Lower lobe of right lung (tissue), 2 donors: ENCODE measurements around the gene MYO1E. TPM values are rescaled to one million over a fixed set of nuclear protein-coding genes. Genes with fewer than 3 reads are reported as not detected.

ENCODE experiments used
- ATAC-seq, 2 donors: fragments of 200-7000 bp; cut with Tn5 transposase; one replicate each; pipeline ENCODE4 v1.9.1; 2020 to 2022; ENCODE audit warnings: mild to moderate bottlenecking in 2 of 2, moderate library complexity in 2 of 2
- DNase-seq: peaks from one replicate; pipeline ENCODE4 v3.0.0-alpha.2; 2020
- H3K27ac ChIP-seq: fragments of 200-600 bp; one replicate; pipeline ENCODE4 v1.8.0; 2022
- H3K27me3 ChIP-seq: fragments of 200-600 bp; one replicate; pipeline ENCODE4 v1.8.0; 2022; ENCODE audit warnings: low read depth
- H3K36me3 ChIP-seq: fragments of 200-600 bp; one replicate; pipeline ENCODE4 v1.8.0; 2022; ENCODE audit warnings: mild to moderate bottlenecking
- H3K4me1 ChIP-seq: fragments of 200-600 bp; one replicate; pipeline ENCODE4 v1.8.0; 2022
- H3K4me3 ChIP-seq: fragments of 200-600 bp; one replicate; pipeline ENCODE4 v1.8.0; 2022; ENCODE audit warnings: mild to moderate bottlenecking
- H3K9me3 ChIP-seq: fragments of 200-600 bp; one replicate; pipeline ENCODE4 v1.8.0; 2022
- intact Hi-C: fragments of 100-400 bp; cut with DNase I; formaldehyde crosslinking; loops from one replicate; pipeline ENCODE4 v1.11.0; 2022
- total RNA-seq: library from RNA; stranded (reverse); fragmentation: NEBNext Ultra II Directional; extraction: Animal tissue kit (Norgen Biotek cat#: 25700); gene quantifications from one replicate; pipeline ENCODE4 v1.2.1, GENCODE V29; 2021
- TF ChIP-seq, protein P1 (sequence below): fragments of 200-600 bp; IDR thresholded peaks from one replicate; pipeline ENCODE4 v1.8.0; 2022; ENCODE audit warnings: antibody characterized with exemption, mild to moderate bottlenecking
- donor health status: DM: no; HTN: yes; CAD: no; lungs with severe emphysema.

MYO1E gene
- total RNA-seq, 1 donor from 2014 or later: 59.4 TPM

DNA sequence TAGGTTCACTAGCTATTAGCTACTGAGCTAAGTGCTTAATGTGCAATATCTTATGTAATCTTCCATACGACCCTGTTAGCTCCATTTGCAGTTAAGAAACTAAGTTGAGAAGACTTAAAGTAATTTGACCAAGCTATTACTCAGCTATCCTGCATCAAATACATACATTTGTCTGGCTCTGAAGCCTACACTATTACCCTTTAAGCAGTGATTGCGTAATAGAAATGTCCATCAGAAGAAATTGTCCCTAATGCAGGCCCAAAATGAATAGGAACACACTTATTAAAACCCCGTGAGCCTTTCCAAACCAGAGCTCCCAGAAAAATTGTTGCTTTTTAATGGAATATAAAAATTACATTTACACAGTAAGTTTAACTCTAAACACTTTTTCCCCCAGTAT, 5.3 kb upstream of the MYO1E start:
- H3K27me3 ChIP-seq: no peaks in the 10 kb centered on the region
- TF ChIP-seq, protein P1, sequence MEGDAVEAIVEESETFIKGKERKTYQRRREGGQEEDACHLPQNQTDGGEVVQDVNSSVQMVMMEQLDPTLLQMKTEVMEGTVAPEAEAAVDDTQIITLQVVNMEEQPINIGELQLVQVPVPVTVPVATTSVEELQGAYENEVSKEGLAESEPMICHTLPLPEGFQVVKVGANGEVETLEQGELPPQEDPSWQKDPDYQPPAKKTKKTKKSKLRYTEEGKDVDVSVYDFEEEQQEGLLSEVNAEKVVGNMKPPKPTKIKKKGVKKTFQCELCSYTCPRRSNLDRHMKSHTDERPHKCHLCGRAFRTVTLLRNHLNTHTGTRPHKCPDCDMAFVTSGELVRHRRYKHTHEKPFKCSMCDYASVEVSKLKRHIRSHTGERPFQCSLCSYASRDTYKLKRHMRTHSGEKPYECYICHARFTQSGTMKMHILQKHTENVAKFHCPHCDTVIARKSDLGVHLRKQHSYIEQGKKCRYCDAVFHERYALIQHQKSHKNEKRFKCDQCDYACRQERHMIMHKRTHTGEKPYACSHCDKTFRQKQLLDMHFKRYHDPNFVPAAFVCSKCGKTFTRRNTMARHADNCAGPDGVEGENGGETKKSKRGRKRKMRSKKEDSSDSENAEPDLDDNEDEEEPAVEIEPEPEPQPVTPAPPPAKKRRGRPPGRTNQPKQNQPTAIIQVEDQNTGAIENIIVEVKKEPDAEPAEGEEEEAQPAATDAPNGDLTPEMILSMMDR: no peak
- H3K27ac ChIP-seq: no peak overlapping the region
- ATAC-seq (no peak), DNase-seq (no peak)
- no peak overlapping the region for H3K4me3 ChIP-seq
- intact Hi-C loops: no loop called here
- H3K4me1 ChIP-seq: no peaks in the 10 kb centered on the region
- H3K36me3 ChIP-seq: no peaks in the 10 kb centered on the region
- H3K9me3 ChIP-seq: no peaks in the 10 kb centered on the region

DNA sequence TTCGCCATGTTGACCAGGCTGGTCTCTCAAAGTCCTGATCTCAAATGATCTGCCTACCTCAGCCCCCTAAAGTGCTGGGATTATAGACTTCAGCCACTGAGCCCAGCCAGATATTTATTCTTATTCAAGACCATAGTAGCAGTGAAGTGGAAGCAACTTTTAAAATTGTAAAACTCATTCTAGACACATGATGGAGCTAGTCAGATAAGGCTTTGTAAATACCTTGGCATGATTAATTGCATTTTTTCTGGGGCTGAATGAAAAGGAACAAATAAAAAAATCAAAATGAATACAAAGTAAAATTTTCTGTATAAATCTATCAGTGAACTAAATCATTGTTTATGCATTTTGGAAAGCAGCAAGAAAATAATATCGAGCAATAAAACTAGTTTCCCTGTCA, 4.1 kb upstream of the MYO1E start:
- Histone ChIP-seq H3K36me3 (no peaks in the 10 kb centered on the region), H3K27me3 (no peaks in the 10 kb centered on the region), H3K27ac (no peak overlapping the region), H3K9me3 (no peaks in the 10 kb centered on the region), H3K4me3 (no peak overlapping the region), H3K4me1 (no peaks in the 10 kb centered on the region)
- DNase-seq (no peak), ATAC-seq (no peak)
- intact Hi-C loops: no loop called here
- TF ChIP-seq, protein P1: no peak

- Histone ChIP-seq H3K4me3 (peak overlapping the region; percentile 91), H3K27ac (peak overlapping the region; percentile 92), H3K36me3 (no peaks in the 10 kb centered on the region), H3K27me3 (no peaks in the 10 kb centered on the region), H3K4me1 (peaks cover 14% of the 10 kb centered on the region), H3K9me3 (no peaks in the 10 kb centered on the region)
- TF ChIP-seq, protein P1: no peak
- ATAC-seq (no peak), DNase-seq (no peak)
- intact Hi-C loops: no loop called here
Measured at GRCh38 chr15:59373215-59373614, 544 bp upstream of the MYO1E start.

GRCh38 chr15:59371458-59372351, 966 bp downstream of the MYO1E start:
- H3K4me3 ChIP-seq: peak overlapping the region; percentile 91
- no peaks in the 10 kb centered on the region for H3K9me3 ChIP-seq
- no peaks in the 10 kb centered on the region for H3K36me3 ChIP-seq
- no peaks in the 10 kb centered on the region for H3K27me3 ChIP-seq
- TF ChIP-seq, protein P1: no peak
- intact Hi-C loops: no loop called here
- peaks cover 20% of the 10 kb centered on the region for H3K4me1 ChIP-seq
- peak overlapping the region; percentile 92 for H3K27ac ChIP-seq
- DNase-seq (peak; percentile 61), ATAC-seq (peak; percentile 83 to 84)

- ATAC-seq: no peak
- Histone ChIP-seq H3K4me3 (no peak overlapping the region), H3K27ac (no peak overlapping the region), H3K36me3 (no peaks in the 10 kb centered on the region), H3K27me3 (no peaks in the 10 kb centered on the region), H3K4me1 (peaks cover 24% of the 10 kb centered on the region), H3K9me3 (no peaks in the 10 kb centered on the region)
- intact Hi-C loops: no loop called here
- TF ChIP-seq, protein P1: no peak
- no peak for DNase-seq
Measured at GRCh38 chr15:59369597-59369996, 3.1 kb downstream of the MYO1E start.
